ENCODE data around the gene CDC42EP4. TPM values are rescaled to one million over a fixed set of nuclear protein-coding genes. Genes with fewer than 3 reads are reported as not detected.
A peak's percentile ranks its signal among the peaks of the same experiment; 100 is the strongest.
"Not testable (repeated sequence)": the region's sequence is repeated elsewhere in the genome, so short reads cannot be mapped to it uniquely, and the experiment has no call there.

CDC42EP4 gene
- total and polyA plus RNA-seq, 12 donors, result 18.6 to 87.6 (median 30.8) TPM

- 58 to 59% methylated on average over 5 of the region's 5 CpGs for WGBS, 2 donors
- H3K27ac ChIP-seq, result no peak overlapping the region
- TF ChIP-seq, protein P1, sequence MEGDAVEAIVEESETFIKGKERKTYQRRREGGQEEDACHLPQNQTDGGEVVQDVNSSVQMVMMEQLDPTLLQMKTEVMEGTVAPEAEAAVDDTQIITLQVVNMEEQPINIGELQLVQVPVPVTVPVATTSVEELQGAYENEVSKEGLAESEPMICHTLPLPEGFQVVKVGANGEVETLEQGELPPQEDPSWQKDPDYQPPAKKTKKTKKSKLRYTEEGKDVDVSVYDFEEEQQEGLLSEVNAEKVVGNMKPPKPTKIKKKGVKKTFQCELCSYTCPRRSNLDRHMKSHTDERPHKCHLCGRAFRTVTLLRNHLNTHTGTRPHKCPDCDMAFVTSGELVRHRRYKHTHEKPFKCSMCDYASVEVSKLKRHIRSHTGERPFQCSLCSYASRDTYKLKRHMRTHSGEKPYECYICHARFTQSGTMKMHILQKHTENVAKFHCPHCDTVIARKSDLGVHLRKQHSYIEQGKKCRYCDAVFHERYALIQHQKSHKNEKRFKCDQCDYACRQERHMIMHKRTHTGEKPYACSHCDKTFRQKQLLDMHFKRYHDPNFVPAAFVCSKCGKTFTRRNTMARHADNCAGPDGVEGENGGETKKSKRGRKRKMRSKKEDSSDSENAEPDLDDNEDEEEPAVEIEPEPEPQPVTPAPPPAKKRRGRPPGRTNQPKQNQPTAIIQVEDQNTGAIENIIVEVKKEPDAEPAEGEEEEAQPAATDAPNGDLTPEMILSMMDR (IDR thresholded peaks at IDR 0.05), result no peak
- no peak for DNase-seq
- H3K4me1 ChIP-seq, result peaks cover 5 to 28% (median 20%) of the 10 kb centered on the region in 9 donors
- no peaks in the 10 kb centered on the region for H3K27me3 ChIP-seq
- no peak for ATAC-seq
- no peaks in the 10 kb centered on the region for H3K9me3 ChIP-seq
- intact Hi-C loops (cut with DNase I), result loop anchor here in 2 of 10 donors (10.0 kb wide), 1 partner anchor 49 kb away; no protein-coding TSS in a partner anchor
- no peak overlapping the region for H3K4me3 ChIP-seq
- H3K36me3 ChIP-seq, result no peaks in the 10 kb centered on the region
Measured at GRCh38 chr17:73315471-73315870, 3.7 kb upstream of the CDC42EP4 start.

DNA sequence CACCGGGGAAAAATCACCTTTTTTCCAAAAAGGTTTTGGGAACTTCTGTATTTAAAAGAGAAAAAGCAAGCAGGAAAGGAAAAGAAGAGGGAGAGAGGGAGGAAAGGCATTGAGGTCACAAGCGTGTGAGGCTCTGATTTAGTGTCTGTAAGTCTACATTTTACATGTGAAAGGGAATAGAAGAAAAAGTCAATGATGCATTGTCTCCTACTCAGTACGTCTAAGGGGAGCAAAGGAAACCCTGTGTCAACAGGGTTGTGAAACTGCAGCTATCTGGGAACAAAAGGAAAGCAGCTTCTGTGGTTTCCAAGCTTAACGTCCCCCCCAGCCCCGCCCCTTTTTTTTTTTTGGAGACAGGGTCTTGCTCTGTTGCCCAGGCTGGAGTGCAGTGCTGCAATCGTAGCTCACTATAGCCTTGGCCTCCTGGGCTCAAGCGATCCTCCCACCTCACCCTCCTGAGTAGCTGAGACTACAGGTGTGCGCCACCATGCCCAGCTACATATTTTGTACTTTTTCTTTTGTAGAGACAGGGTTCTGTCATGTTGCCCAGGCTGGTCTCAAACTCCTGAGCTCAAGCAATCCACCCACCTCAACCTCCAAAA is 1.8 kb upstream of the CDC42EP4 start:
- TF ChIP-seq, protein P1 (IDR thresholded peaks at IDR 0.05), result no peak
- no peaks in the 10 kb centered on the region for H3K27me3 ChIP-seq
- intact Hi-C loops (cut with DNase I), result loop anchor here in 8 of 10 donors (2.0 to 10.0 kb wide), 6 partner anchors 25 to 121 kb away; partner anchors contain the start of gene COG1 (in 1 of the 8)
- H3K4me3 ChIP-seq, result no peak overlapping the region
- H3K9me3 ChIP-seq, result no peaks in the 10 kb centered on the region
- no peak overlapping the region for H3K27ac ChIP-seq
- H3K36me3 ChIP-seq, result no peaks in the 10 kb centered on the region
- WGBS, 2 donors, result 82 to 88% methylated on average over 8 of the region's 8 CpGs
- DNase-seq, result no peak
- H3K4me1 ChIP-seq, result peaks cover 13 to 46% (median 37%) of the 10 kb centered on the region in 9 donors
- no peak for ATAC-seq

DNA sequence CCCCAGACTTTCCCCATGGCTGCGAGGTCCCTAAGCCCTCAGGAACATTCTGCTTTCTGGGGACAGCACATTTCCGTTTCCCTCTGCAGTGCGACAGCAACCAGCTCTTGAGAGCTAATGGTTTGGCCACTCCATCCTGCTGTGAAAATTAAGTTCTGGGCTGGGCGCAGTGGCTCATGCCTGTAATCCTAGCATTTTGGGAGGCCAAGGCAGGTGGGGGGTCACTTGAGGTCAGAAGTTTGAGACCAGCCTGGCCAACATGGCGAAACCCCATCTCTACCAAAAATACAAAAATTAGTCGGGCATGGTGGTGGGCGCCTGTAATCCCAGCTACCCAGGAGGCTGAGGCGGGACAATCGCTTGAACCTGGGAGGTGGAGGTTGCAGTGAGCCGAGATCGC is 1.1 kb upstream of the CDC42EP4 start:
- not testable (repeated sequence) for ATAC-seq, H3K27me3 ChIP-seq, H3K9me3 ChIP-seq, H3K36me3 ChIP-seq, DNase-seq
- Histone ChIP-seq H3K4me1 (peaks cover 20 to 46% (median 41%) of the 10 kb centered on the region in 9 donors), H3K4me3 (peak overlapping the region in 1 of 10 donors; percentile 97), H3K27ac (peak overlapping the region in 8 of 10 donors; percentile 97 to 99 (median 99))
- intact Hi-C loops (cut with DNase I), result loop anchor here in 8 of 10 donors (2.0 to 10.0 kb wide), 6 partner anchors 26 to 121 kb away; partner anchors contain the start of gene COG1 (in 1 of the 8)
- 77 to 84% methylated on average over 10 to 11 of the region's 11 CpGs for WGBS, 2 donors

GRCh38 chr17:73311428-73311780 is 397 bp downstream of the CDC42EP4 start:
- Histone ChIP-seq H3K4me1 (peaks cover 25 to 49% (median 44%) of the 10 kb centered on the region in 9 donors), H3K9me3 (no peaks in the 10 kb centered on the region), H3K36me3 (peaks cover 0 to 7% (median 0%) of the 10 kb centered on the region in 9 donors), H3K4me3 (peak overlapping the region; percentile 86 to 100 (median 97)), H3K27me3 (no peaks in the 10 kb centered on the region), H3K27ac (peak overlapping the region; percentile 97 to 99 (median 99))
- DNase-seq (peak; percentile 50 to 63), ATAC-seq (peak; percentile 5 to 52 (median 20))
- TF ChIP-seq, protein P1 (IDR thresholded peaks at IDR 0.05), result no peak
- WGBS, 2 donors, result 0% methylated on average over 34 to 38 of the region's 38 CpGs
- intact Hi-C loops (cut with DNase I), result loop anchor here in 8 of 10 donors (2.0 to 10.0 kb wide), 7 partner anchors 34 to 119 kb away; partner anchors contain the start of gene COG1 (in 1 of the 8)
